Kidney (tissue), 14 donors: ENCODE results near the gene KSR1. TPM values are rescaled to one million over a fixed set of nuclear protein-coding genes. Genes with fewer than 3 reads are reported as not detected.

Source experiments
- DNase-seq, 5 donors: peaks; one replicate each; pipeline ENCODE4 v3.0.0-alpha.2; 2013 to 2020
- FAIRE-seq: peaks from 2 replicates; lab custom pipeline; 2012; peaks lifted over from hg19 to GRCh38; lab: Jason Lieb, UNC
- H3K27ac ChIP-seq, 2 donors: one replicate each; pipeline ENCODE4 v1.7.0; 2013; ENCODE audit warnings: low read depth in 2 of 2, low read length in 2 of 2, inconsistent platforms in 1 of 2
- H3K27me3 ChIP-seq: one replicate; pipeline ENCODE4 v1.7.1; 2013; ENCODE audit warnings: low read length, inconsistent platforms; ENCODE audit not compliant: control insufficient read depth, insufficient read depth
- H3K36me3 ChIP-seq, 3 donors: one replicate each; pipeline versions ENCODE4 v1.7.0 to v1.7.1; 2013; ENCODE audit warnings: low read length in 3 of 3, control low read depth in 1 of 3, inconsistent platforms in 1 of 3; ENCODE audit not compliant: insufficient read depth in 3 of 3, control insufficient read depth in 2 of 3
- H3K4me1 ChIP-seq, 3 donors: one replicate each; pipeline versions ENCODE4 v1.7.0 to v1.7.1; 2013; ENCODE audit warnings: low read length in 3 of 3, inconsistent platforms in 1 of 3, low read depth in 1 of 3; ENCODE audit not compliant: control insufficient read depth in 2 of 3, insufficient read depth in 2 of 3
- H3K4me3 ChIP-seq, 3 donors: one replicate each; pipeline versions ENCODE4 v1.7.0 to v1.8.1; 2013; ENCODE audit warnings: low read length in 3 of 3, control low read depth in 1 of 3, inconsistent platforms in 1 of 3
- H3K9ac ChIP-seq, 3 donors: one replicate each; pipeline versions ENCODE4 v1.7.0 to v1.7.1; 2013; ENCODE audit warnings: low read length in 3 of 3, control low read depth in 1 of 3, inconsistent platforms in 1 of 3
- H3K9me3 ChIP-seq, 3 donors: one replicate each; pipeline versions ENCODE4 v1.7.0 to v1.7.1; 2013; ENCODE audit warnings: low read length in 3 of 3, control low read depth in 1 of 3, inconsistent platforms in 1 of 3; ENCODE audit not compliant: control insufficient read depth in 2 of 3, insufficient read depth in 1 of 3
- intact Hi-C: fragments of 100-400 bp; cut with DNase I; formaldehyde crosslinking; loops from one replicate; pipeline ENCODE4 v1.11.1; 2022
- polyA plus RNA-seq: library from polyadenylated mRNA; stranded (reverse); fragments of 350-450 nt; fragmentation: Illumina TruSeq; extraction: RNeasy Lipid Tissue Mini Kit (QIAGEN cat#74804); gene quantifications from one replicate; pipeline ENCODE4 v1.2.3, GENCODE V29; 2014; ENCODE audit warnings: low read depth, low replicate concordance; ENCODE audit not compliant: insufficient read depth
- total RNA-seq: library from RNA; stranded (reverse); fragmentation: NEBNext Ultra II Directional; extraction: Animal tissue kit (Norgen Biotek cat#: 25700); gene quantifications from one replicate; pipeline ENCODE4 v1.2.1, GENCODE V29; 2021
- TF ChIP-seq, protein P1 (sequence below): IDR thresholded peaks from 3 replicates; pipeline ENCODE4 v1.5.1; 2012; ENCODE audit warnings: mild to moderate bottlenecking, moderate library complexity, borderline replicate concordance; ENCODE audit not compliant: insufficient read depth; ENCODE audit errors: extremely low read depth
- donor health status: control.
- donor health status: control.
- donor health status: control.
- donor health status: control.
- donor health status: control.
- donor health status: DM: yes; HTN: yes; CAD: no.
- donor health status: Normal renal cell carcinoma (clear cell type).

Gene KSR1
- total and polyA plus RNA-seq, 2 donors from 2014 or later, result 11.7 to 97.3 TPM

DNA sequence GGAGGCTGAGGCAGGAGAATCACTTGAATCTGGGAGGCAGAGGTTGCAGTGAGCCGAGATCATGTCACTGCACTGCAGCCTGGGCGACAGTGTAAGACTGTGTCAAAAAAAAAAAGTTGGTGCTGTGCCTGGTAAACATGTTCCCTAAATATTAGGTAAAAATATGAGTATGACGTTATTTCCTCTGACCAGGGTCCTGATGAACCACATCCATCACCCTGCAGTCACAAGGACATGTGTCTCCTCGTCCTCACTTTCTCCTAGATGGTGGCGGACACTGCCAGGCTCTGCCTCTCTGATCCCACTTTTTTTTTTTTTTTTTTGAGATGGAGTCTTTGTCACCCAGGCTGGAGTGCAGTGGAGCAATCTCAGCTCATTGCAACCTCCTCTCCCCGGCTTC is 203.4 kb downstream of the KSR1 start:
- H3K9ac ChIP-seq, result no peak overlapping the region
- H3K9me3 ChIP-seq, result no peaks in the 10 kb centered on the region
- FAIRE-seq (no peak), DNase-seq (peak in 1 of 5 donors; percentile 10)
- no peak overlapping the region for H3K27ac ChIP-seq
- TF ChIP-seq, protein P1, sequence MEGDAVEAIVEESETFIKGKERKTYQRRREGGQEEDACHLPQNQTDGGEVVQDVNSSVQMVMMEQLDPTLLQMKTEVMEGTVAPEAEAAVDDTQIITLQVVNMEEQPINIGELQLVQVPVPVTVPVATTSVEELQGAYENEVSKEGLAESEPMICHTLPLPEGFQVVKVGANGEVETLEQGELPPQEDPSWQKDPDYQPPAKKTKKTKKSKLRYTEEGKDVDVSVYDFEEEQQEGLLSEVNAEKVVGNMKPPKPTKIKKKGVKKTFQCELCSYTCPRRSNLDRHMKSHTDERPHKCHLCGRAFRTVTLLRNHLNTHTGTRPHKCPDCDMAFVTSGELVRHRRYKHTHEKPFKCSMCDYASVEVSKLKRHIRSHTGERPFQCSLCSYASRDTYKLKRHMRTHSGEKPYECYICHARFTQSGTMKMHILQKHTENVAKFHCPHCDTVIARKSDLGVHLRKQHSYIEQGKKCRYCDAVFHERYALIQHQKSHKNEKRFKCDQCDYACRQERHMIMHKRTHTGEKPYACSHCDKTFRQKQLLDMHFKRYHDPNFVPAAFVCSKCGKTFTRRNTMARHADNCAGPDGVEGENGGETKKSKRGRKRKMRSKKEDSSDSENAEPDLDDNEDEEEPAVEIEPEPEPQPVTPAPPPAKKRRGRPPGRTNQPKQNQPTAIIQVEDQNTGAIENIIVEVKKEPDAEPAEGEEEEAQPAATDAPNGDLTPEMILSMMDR, result no peak
- intact Hi-C loops, result loop anchor here (5.0 kb wide), 1 partner anchor 98 kb away; no protein-coding TSS in a partner anchor
- no peaks in the 10 kb centered on the region for H3K36me3 ChIP-seq
- no peaks in the 10 kb centered on the region for H3K4me1 ChIP-seq
- H3K27me3 ChIP-seq, result no peaks in the 10 kb centered on the region
- no peak overlapping the region for H3K4me3 ChIP-seq

- Histone ChIP-seq H3K36me3 (no peaks in the 10 kb centered on the region), H3K4me3 (no peak overlapping the region), H3K27ac (no peak overlapping the region), H3K4me1 (no peaks in the 10 kb centered on the region), H3K9ac (no peak overlapping the region), H3K9me3 (no peaks in the 10 kb centered on the region), H3K27me3 (no peaks in the 10 kb centered on the region)
- FAIRE-seq (no peak), DNase-seq (peak in 1 of 5 donors; percentile 59)
- TF ChIP-seq, protein P1, result no peak
- intact Hi-C loops, result no loop called here
Observed at GRCh38 chr17:27660436-27660835, 204.2 kb downstream of the KSR1 start.

DNA sequence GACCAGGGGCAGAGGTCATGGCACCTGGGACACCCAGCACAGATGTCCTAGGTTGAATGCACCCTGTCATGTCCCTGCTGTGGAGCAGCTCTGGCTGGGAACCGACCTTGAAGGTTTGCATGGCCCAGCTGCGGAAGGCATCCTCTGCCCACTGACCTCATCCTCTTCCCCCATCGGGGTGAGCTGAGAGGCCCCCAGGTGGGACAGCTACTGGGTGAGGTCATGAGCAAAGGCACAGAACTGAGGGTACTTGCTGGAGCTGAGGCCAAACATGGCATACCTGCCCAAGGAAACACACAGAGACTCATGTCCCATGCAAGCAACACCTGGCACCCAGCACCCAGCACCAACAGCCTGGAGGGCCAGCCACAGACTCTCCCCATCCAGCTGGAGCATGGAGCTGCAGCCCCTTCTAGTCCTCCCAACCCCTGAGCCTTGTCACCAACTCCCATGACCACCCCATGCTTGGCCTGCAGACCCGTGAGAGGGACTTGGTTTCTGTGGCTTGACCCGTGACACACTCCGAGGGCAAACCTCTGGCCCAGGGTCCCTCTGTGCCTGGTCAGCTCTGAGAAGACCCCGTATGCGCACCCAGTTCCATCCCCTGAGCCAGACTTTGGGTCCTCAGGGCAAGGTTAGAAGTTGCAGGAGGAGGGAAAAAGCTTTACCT is 207.8 kb downstream of the KSR1 start:
- DNase-seq, result no peak
- intact Hi-C loops, result no loop called here
- H3K27ac ChIP-seq, result no peak overlapping the region

More for the DNA sequence above, 207.8 kb downstream of the KSR1 start:
- no peaks in the 10 kb centered on the region for H3K36me3 ChIP-seq
- H3K9ac ChIP-seq, result no peak overlapping the region
- no peaks in the 10 kb centered on the region for H3K27me3 ChIP-seq
- no peaks in the 10 kb centered on the region for H3K4me1 ChIP-seq
- H3K9me3 ChIP-seq, result no peaks in the 10 kb centered on the region
- TF ChIP-seq, protein P1, result no peak
- H3K4me3 ChIP-seq, result no peak overlapping the region
- FAIRE-seq, result no peak
